Measurements from ENCODE around the gene PNPLA2.

The PNPLA2 gene

DNA sequence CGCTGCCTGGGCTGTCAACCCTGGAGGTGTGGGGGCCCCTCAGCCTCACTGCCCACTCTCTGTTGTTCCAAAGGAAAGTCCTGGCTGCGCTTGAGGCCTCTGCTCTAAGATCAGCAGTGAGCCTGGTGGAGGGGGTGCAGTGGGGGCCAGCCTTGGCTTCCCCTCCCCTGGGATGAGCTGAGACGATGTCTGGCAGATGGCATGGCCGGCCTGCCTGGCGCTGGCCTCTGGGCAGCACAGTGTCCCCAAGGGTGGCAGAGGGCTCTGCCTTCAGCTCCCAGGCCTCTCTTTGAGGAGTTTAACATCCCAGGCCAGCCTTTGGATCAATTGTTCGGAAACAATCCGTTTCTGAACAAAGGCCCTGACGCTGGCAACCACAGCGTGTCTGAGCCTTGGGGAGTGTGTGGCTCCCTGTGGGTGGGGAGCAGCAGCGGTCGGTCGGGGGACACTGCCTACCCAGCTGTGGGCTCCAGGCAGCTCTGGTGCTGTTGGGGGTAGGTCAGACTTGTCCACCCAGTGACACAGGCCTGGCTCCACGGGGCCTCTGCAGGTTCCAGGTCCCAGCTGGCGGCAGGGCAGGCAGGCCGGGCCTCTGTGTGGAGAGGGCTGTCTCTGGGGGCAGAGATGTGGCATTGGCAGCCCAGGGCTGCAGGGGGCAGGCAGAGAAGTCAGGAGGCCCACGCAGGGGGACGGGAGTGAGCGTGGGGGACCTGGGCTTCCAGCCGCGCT, 36.1 kb downstream of the PNPLA2 start:
- in situ Hi-C loops (cut with HindIII; ENCODE audit: low sequenced_read_pairs), result no loop called here

DNA sequence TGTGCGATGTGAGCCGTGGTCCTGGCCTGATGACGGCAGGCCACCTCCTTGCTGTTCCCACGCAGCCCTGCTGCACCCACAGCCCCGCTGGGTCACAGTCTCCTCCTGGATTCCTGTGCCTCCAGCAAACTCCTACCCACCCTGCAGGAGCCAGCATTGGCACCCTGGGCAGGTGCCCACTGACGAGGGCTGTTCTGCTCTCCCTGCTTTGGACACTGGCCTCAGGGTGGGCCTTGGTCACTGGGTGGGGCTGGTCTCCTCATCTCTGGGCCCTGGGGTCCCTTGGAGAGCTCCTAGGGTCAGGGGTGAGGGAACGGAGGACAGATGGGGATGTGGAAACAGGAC, 36.6 kb downstream of the PNPLA2 start:
- in situ Hi-C loops (cut with HindIII; ENCODE audit: low sequenced_read_pairs), result no loop called here

GRCh38 chr11:855796-856195, 37.1 kb downstream of the PNPLA2 start:
- in situ Hi-C loops (cut with HindIII; ENCODE audit: low sequenced_read_pairs), result no loop called here

GRCh38 chr11:856397-856796, 37.7 kb downstream of the PNPLA2 start:
- in situ Hi-C loops (cut with HindIII; ENCODE audit: low sequenced_read_pairs), result no loop called here

- in situ Hi-C loops (cut with HindIII; ENCODE audit: low sequenced_read_pairs), result no loop called here
Observed at GRCh38 chr11:858053-858761, 39.5 kb downstream of the PNPLA2 start.

DNA sequence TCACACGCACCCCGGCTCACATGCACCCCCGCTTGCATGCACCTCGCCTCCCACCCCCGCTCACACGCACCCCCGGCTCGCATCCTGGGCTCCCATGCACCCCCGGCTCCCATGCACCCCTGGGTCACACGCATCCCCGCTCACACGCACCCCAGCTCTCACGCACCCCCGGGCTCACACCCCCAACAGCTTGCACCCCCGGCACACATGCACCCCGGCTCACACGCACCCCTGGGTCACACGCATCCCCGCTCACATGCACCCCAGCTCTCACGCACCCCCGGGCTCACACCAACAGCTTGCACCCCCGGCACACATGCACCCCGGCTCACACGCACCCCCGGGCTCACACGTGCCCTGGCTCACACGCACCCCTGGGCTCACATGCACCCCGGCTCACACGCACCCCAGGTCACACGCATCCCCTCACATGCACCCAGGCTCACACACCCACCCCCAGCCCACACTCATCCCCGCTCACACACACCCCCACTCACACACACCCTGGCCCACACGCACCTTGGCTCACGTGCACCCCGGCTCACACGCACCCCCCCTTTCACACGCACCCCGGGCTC, 40.1 kb downstream of the PNPLA2 start:
- in situ Hi-C loops (cut with HindIII; ENCODE audit: low sequenced_read_pairs), result no loop called here

DNA sequence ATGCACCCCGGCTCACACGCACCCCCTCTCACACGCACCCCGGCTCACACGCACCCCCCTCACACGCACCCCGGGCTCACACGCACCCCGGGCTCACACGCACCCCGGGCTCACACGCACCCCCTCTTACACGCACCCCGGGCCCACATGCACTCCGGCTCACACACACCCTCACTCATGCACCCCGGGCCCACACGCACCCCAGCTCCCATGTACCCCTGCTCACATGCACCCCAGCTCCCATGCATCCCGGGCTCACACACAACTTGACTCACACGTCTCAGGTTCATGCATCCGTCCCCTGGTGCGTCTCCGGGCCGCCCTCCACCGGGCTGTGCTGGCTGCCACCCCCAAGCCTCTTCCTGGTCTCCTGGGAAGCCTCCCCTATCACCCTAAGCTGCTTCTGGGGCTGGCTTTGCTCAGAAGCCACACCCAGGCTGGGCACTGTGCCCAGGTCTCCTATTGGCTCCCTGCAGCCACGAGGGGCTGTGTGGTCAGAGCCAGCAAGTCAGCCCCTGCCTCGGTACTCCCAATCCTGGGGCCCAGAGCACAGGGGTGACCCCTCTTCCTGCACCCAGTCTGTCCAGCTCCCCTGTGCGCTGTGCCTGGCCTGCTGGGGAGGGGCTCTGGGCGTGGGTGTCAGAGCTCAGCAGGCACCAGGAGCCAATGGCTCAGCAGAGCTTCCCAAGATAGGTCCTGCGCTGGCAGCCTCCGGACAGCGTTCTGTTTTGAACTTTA, 40.8 kb downstream of the PNPLA2 start:
- in situ Hi-C loops (cut with HindIII; ENCODE audit: low sequenced_read_pairs), result loop anchor here (5.0 kb wide), 1 partner anchor 53 kb away; the partner anchor contains the start of gene CHID1

GRCh38 chr11:860234-861104, 41.8 kb downstream of the PNPLA2 start:
- in situ Hi-C loops (cut with HindIII; ENCODE audit: low sequenced_read_pairs), result loop anchor here (5.0 kb wide), 1 partner anchor 52 kb away; the partner anchor contains the start of gene CHID1

- in situ Hi-C loops (cut with HindIII; ENCODE audit: low sequenced_read_pairs), result loop anchor here (5.0 kb wide), 1 partner anchor 51 kb away; the partner anchor contains the start of gene CHID1
Observed at GRCh38 chr11:861105-861479, 42.4 kb downstream of the PNPLA2 start.

DNA sequence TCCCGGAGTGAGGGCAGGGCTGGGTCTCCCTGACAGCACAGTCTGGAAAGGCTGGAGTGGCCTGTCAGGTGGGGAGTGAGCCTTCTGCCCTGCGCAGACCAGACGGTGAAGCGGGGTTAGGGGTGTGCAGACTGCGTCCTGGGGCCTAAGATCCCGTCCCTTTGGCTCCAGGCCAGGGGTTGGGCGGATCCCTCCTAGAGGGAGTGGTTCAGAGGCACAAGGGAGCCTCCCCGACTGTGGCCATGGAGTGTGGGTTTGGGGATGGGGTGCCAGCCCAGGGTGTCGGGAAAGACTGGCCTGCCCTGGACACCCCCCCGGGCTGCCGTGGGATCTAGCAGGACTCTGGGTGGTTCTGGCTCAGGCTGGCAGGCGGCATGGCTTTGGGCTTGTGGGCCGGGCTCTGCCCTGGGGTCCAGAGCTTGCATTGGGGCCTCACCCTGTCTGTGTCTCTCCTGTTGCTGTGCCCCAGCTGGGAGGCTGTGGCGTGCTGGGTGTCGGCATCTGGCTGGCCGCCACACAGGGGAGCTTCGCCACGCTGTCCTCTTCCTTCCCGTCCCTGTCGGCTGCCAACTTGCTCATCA, 43.5 kb downstream of the PNPLA2 start:
- in situ Hi-C loops (cut with HindIII; ENCODE audit: low sequenced_read_pairs), result loop anchor here (5.0 kb wide), 1 partner anchor 50 kb away; the partner anchor contains the start of gene CHID1

DNA sequence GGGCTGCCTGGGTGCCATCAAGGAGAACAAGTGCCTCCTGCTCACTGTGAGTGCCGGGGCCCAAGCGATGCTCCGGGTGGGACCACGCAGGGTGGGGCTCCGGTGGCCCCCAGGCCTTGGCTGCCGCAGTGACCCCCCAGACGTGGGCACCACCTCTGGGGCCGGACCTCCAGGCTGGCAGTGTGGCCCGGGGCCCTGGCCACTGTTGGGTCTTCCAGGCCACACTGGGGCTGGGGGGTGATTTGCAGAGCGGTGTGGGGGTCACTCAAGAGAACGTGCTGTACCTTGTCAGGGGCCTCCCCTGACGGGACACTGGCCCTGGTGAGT, 43.9 kb downstream of the PNPLA2 start:
- in situ Hi-C loops (cut with HindIII; ENCODE audit: low sequenced_read_pairs), result loop anchor here (5.0 kb wide), 1 partner anchor 50 kb away; the partner anchor contains the start of gene CHID1

- in situ Hi-C loops (cut with HindIII; ENCODE audit: low sequenced_read_pairs), result loop anchor here (5.0 kb wide), 1 partner anchor 49 kb away; the partner anchor contains the start of gene CHID1
Observed at GRCh38 chr11:863023-863909, 44.6 kb downstream of the PNPLA2 start.

- in situ Hi-C loops (cut with HindIII; ENCODE audit: low sequenced_read_pairs), result loop anchor here (5.0 kb wide), 1 partner anchor 48 kb away; the partner anchor contains the start of gene CHID1
Observed at GRCh38 chr11:863910-864827, 45.5 kb downstream of the PNPLA2 start.

DNA sequence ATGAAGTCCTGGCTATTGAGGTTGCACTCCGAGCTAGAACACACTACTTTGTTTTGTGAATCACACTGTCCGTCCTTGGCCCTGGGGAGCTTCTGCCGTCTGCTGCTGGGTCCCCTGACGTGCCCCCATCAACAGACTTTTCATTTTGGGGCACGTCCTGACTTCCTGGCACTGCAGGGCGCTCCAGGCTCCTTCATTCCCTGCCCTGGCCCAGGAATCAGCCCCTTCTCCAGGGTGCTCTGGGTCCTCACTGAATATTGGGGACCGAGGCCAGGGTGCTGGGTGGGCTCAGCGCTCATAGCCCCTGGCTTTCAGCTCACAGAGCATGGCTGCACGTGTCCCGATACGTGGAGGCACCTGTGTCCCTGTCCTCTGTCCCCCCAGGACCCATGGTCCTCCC, 46.2 kb downstream of the PNPLA2 start:
- in situ Hi-C loops (cut with HindIII; ENCODE audit: low sequenced_read_pairs), result loop anchor here (5.0 kb wide), 1 partner anchor 47 kb away; the partner anchor contains the start of gene CHID1

GRCh38 chr11:865462-866430, 47.0 kb downstream of the PNPLA2 start:
- in situ Hi-C loops (cut with HindIII; ENCODE audit: low sequenced_read_pairs), result no loop called here

DNA sequence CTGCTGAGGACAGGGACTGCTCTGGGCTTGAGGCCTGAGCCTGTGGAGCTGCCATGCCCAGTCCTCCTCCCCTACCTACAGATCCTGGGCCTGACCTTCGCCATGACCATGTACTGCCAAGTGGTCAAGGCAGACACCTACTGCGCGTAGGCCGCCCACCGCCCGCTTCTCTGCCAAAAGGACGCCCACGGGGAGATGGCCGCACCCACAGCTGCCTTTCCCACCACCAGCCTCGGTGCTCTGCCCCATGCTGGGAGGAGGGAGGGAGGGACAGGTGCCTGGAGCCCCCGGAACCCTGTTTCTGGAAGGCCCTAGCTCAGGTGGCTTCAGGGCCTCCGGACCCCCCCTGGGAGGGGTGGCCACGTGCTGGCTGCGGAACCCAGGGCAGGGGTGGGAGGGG, 47.8 kb downstream of the PNPLA2 start:
- in situ Hi-C loops (cut with HindIII; ENCODE audit: low sequenced_read_pairs), result no loop called here
